GM19372 (cell line): ENCODE data around the gene ACAT2.
"Not testable (repeated sequence)": the region's sequence is repeated elsewhere in the genome, so short reads cannot be mapped to it uniquely, and the experiment has no call there.

Source experiments
- ATAC-seq: cut with Tn5 transposase; IDR thresholded peaks from one replicate; pipeline ENCODE4 v1.9.1; 2021; ENCODE audit warnings: mild to moderate bottlenecking, low read depth, moderate library complexity; ENCODE audit not compliant: unreplicated experiment

Gene ACAT2

DNA sequence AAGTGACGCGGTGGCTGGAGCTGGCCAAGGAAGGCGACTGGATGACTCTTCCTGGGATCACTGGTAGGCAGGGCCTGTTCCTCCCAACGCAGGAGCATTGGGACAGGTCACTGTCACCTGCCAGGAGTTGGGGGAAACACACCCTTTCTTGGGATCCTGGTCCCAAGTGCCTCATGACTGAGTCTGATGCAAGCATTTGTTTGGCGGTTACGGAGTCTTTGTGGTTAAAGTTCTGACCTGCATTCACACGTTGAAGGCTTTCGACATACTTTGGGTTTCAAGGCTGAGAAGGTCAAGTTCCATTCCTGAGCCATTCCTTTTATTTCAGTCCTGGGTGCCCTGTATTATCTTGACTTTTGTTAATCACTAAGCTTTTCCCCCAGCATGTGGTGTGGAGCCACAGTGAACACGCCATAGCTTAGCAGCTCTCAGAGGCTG is 44.2 kb downstream of the ACAT2 start:
- ATAC-seq = no peak

DNA sequence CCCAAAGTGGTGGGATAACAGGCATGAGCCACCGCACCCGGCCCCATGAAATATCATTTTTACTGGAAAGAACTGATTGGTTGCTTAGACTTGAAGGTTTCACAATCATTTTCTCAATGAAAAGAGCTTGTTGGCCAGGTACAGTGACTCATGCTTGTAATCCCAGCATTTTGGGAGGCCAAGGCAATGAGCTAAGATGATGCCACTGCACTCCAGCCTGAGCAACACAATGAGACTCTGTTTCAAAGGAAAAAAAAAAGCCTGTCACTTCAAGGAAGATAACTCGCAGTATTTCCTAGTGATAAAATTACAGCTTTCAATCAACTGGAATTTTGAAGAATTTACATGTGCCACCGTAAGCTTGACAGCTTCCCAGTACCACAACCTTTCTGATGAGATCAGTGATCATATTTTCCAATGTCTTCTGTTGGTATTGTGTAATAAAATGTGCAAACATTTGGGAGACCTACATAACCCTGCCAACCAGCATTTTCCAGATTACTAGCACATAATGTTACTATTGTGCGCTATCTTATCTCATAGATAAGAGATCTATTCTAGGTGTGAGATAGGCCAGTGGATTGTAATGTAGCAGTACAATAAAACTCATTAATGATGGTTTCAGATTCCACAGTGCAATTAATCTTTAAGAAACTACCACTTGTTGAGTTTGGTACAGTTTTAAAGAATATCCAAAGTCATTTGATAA is 45.5 kb downstream of the ACAT2 start:
- ATAC-seq = no peak

DNA sequence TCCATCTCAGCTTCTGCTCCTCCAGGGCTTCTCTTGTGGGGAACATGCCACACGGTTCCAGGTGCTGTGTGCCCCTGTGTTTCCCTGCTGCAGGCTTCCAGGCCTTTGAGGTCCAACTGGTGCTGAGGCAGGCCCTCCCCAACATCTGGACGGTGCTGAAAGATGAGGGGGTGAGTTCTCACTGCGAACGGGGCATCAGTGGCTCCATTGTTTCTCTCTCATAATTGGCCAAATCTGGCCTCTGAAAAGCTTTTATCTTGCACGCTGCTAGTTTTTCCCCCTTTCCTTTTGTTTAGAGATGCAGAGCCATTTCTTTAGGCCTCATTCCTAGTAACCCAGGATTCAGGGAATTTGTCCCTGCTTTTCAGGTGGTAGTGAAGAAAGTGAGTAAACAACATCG is 46.8 kb downstream of the ACAT2 start:
- no peak for ATAC-seq

DNA sequence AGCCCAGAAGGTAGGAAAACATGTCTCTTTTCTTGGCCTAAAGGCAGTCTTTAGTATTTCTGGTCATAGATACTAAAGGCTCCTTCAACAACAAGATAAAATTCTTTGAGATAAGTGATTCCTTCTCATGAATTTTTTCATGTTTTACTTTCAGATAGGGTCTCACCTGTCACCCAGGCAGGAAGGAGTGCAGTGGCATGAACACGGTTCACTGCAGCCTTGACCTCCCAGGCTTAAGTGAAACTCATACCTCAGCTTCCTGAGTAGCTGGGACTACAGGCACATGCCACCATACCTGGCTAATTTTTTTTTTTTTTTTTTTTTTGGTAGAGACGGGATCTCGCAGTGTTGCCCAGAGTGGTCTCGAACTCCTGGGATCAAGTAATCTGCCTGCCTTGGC is 47.3 kb downstream of the ACAT2 start:
- no peak for ATAC-seq

DNA sequence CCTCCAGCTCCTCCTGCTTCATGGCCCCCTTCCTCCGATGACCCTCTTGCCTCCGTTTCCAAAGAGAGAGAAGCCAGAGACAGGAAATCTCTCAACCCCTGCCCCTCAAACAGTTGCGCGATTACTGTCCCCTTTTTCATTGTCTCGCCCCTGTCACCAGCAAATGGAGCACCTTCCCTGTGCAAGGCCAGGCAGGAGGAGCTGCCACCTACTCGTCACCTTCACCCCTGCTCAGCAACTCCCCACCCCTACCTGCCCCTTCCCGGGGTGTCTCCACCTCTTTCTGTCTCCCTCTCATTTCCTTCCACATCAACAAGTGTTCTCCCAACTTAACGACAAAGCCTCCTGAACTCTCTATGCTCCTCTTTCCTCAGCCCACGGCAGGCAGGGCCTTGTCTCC is 51.9 kb downstream of the ACAT2 start:
- no peak for ATAC-seq

DNA sequence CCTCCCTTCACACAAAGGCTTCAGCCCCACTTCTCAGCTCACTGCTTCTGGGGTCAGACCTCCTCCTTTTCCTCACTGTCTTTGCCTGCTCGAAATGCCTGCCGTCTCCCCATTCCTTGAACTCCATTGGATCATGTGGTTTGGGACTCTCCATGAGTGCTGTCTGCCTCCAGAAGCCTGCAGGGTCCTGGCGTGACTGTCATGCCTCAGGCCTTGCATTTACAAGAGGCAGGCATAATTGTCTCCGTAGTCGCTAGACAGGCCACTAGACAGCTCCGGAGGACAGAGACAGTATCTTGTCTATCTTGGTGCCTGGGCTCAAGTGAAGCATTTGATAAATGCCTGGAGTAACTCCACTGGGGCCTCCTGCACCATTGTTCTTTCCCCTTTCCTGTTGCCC is 53.6 kb downstream of the ACAT2 start:
- ATAC-seq = no peak

DNA sequence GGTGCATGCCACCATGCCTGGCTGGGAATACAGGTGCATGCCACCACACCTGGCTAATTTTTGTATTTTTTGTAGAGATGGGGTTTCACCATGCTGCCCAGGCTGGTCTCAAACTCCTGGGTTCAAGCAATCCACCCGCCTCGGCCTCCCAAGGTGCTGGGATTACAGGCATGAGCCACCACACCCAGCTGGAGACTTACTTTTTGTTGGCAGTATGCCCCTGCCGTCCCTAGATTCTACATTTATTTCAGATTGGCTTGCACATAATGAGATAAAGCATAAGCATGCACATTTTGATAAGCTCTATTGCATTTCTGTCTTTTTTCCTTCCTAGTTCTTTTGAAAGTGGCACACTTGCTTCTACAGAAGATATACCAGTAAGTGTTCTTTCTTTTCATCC is 54.9 kb downstream of the ACAT2 start:
- ATAC-seq = not testable (repeated sequence)

DNA sequence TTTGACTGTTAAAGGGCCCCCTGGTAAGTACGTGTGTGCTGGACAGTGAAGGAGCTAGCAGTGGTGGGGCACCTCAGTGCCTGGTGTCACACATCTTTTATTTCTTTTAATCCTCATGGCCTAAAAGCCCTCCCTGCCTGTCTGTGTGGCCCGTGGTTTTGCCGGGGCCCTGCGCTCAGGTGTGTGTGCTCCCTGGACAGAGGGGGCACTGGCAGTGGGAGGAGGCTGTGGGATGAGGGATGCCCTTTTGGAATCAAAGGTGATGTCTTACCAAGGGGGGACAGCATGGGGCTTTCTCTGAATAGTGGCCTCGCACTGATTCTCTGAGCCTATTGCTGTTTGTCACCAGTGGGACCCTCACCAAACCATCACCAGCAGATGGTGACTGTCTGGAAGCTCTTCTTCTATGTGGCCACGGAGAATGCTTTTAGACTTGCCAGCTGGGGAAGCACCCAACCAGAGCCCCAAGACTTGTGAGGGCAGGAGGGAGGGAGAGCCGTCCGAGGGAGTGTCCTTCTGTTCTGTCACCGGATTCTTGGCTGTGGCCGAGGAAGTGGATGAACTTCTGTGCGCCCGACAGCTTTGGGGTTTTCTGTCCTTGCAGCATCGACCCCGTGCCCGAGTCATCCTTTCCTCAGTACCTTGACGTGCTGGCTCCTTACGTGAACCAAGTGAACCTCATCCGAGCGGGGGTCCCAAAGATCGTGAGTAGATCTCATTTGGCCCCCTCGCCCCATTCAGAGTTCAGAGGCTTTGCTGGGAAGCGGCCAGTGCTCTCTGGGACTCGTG is 56.3 kb downstream of the ACAT2 start:
- no peak for ATAC-seq

DNA sequence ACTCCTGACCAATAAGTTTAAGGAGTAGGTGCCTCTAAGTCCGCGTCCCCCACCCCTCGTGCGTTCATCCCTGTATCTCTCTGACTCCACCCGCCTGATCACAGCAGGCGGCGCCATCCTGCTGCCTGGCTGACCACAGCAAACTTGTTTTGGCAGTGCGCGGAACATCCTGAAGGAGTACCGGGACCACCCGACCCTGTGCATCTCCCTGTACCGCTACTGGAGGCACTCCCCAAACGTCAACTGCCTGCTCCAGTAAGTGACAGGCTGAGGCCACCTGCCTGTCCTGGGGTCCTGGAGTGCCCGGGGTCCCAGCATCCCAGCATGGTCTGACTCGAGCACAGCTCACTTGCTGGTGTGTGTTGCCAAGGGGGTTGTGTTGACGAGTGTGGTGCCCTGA is 57.3 kb downstream of the ACAT2 start:
- ATAC-seq = no peak

DNA sequence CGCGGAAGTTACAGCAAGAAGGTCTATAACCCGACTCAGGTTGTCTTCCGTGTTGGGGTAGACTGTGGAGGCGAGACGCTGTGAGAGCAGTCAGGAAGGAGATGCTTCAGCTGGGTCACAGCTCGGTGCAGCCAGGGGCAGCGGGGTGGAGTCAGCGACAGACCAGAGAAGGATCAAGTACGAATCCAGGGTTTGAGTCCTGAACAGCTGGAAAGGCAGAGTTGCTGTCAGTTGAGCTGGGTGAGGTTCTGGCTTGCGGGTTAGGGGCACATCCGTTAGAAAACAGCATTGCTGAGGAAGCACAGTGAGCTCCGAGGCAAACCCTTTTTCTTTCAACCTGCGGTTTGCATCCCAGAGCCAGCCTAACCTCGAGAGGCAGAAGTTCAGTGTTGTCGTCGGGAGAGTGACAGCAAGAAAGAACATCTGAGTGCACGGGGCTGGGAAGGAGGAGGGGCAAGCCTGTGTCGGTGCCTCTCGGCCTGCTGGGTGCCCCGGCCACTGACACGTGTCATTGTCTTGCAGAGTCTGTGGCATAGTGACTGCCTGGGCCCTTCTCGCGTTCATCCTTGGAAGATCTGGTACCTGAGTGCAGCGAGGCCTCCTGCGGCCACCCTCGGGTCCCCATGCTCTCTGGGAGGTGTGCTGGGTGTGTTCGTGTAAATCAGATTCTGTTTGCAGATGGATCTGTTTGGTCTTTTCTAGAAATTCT is 58.2 kb downstream of the ACAT2 start:
- ATAC-seq = peak; percentile 67

DNA sequence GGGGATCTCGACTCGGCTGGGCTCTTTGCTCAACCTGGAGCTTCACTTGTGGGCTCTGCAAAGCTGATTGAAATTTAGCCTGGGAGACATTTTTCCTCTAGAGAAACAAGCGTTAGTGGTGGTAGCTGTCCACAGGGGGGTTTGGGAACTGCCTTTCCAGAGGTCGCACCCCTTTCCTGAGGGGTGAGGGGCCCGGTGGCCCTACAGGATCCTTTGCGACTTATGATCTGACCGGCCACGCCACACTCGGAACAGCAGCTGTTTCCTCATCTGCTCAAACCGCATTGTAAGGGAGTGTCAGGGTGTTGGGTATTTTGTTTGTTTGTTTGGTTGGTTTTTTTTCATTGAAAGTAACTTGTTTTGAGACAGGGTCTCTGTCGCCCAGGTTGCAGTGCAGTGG is 59.3 kb downstream of the ACAT2 start:
- ATAC-seq = no peak

DNA sequence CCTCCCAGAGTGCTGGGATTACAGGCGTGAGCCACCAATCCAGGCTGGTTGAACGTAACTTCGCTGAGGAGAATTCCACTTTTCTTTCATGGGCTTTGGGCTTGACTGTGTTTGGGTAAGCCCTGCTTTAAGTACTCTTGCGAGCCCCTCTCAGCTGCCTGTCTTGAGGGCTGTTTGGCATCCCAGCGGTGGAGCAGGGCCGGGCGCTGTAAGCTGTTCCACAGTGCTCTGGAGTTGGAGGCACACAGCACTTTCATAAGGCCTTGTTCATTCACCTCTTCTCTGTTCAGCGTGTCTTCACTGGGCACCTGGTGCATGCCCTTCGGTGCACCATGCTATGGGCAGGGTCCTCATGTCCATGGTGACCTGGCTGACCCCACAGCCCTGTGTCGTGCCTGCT is 59.9 kb downstream of the ACAT2 start:
- no peak for ATAC-seq

DNA sequence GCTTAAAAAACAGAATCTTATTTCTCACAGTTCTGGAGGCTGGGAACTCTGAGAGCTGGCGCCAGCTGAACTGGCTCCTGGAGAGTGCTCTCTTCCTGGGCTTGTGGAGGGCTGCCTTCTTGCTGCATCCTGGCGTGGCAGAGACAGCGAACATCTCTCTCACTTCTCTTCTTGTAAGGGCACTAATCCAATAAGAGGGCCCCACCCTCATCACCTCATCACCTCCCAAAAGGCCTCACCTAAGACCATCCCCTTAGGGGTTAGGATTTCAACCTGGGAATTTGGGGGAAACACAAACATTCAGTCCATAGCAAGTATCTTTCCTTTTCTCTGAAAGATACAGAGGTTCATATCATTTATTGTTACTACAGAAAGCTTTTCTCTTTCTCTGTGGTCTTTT is 62.1 kb downstream of the ACAT2 start:
- ATAC-seq = no peak

DNA sequence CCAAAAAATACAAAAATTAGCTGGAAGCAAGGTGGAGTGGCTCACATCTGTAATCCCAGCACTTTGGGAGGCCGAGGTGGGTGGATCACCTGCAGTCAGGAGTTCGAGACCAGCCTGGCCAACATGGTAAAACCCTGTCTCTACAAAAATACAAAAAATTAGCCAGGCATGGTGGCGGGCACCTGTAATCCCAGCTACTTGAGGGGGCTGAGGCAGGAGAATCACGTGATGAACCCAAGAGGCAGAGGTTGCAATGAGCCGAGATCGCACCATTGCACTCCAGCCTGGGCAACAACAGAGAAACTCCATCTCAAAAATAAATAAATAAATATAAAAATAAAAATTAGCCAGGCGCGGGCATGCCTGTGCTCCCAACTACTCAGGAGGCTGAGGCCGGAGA is 62.8 kb downstream of the ACAT2 start:
- not testable (repeated sequence) for ATAC-seq

DNA sequence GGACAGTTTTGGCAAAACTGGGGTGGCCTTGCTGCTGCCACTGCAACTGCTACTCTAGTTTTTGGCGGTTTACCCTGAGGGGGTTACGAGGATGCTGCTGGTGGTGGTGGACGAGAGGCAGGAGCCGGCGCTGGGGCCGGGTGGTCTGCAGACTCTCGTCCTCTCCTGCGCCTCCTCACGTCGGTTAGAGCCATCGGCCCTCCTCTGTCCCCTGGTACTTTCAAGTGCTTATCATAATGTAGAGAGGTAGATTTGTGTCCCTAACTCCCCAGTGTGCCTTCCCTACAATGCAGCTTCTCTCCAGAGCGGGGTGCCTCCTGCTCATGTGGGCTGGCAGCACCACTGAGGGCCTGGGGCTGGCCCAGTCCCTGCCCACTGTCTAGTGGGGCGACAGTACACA is 64.2 kb downstream of the ACAT2 start:
- ATAC-seq = no peak

DNA sequence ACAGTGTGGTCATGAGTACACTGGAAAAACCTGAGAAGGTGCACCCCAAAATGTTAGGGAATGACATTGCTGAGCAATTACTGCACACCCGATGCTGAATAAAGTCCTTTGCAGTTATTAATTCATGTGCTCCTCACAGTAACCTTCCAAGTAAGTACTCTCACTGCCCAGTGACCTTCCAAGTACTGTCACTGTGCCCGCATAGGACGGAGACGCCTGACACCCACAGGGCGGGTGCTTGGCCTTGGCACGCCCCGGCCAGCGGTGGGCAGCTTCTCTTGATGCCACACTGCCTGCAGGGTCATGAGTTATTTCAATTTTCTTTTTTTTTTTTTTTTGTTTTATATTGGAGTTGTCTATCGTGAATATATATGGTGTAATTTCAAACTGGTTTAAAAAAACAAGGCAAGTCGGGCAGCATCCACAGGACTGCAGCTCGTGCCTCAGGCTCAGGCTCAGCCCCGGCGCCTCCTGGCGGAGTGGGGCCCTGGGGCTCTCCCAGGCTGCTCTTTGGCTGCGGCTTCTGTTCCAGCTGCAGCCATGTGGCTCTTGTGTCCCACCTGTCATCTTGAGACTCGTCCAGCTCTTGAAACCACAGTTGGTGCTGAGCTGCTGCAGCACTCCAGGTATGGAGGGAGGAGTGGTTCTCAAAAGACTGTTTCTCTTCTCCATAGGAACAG is 65.3 kb downstream of the ACAT2 start:
- ATAC-seq = no peak

DNA sequence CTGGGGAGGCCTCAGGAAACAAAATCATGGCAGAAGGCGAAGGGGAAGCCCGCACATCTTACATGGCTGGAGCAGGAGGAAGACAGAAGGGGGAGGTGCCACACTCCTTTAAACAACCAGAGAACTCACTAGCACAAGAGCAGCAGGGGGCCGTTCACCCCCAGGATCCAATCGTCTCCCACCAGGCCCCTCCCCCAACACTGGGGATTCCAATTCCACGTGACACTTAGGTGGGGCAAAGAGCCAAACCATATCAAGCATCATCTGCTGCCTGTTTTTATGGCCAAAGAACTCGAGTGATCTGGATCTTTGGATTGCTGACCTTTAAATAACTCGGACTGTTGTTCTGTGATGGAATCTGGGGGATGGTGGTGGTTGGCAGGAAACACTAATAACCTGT is 66.2 kb downstream of the ACAT2 start:
- ATAC-seq = no peak
